ENCODE results near the gene OR14A2.

The OR14A2 gene

GRCh38 chr1:247748041-247748440 is at the start of gene OR14A2:
Gene OR14A2, minus strand, starts transcription at chr1:247748141.
- TF ChIP-seq, protein P1, sequence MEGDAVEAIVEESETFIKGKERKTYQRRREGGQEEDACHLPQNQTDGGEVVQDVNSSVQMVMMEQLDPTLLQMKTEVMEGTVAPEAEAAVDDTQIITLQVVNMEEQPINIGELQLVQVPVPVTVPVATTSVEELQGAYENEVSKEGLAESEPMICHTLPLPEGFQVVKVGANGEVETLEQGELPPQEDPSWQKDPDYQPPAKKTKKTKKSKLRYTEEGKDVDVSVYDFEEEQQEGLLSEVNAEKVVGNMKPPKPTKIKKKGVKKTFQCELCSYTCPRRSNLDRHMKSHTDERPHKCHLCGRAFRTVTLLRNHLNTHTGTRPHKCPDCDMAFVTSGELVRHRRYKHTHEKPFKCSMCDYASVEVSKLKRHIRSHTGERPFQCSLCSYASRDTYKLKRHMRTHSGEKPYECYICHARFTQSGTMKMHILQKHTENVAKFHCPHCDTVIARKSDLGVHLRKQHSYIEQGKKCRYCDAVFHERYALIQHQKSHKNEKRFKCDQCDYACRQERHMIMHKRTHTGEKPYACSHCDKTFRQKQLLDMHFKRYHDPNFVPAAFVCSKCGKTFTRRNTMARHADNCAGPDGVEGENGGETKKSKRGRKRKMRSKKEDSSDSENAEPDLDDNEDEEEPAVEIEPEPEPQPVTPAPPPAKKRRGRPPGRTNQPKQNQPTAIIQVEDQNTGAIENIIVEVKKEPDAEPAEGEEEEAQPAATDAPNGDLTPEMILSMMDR (IDR thresholded peaks at IDR 0.05) = no peak

GRCh38 chr1:247797518-247797917 is 49.6 kb upstream of the OR14A2 start:
- TF ChIP-seq, protein P1 (IDR thresholded peaks at IDR 0.05) = no peak

DNA sequence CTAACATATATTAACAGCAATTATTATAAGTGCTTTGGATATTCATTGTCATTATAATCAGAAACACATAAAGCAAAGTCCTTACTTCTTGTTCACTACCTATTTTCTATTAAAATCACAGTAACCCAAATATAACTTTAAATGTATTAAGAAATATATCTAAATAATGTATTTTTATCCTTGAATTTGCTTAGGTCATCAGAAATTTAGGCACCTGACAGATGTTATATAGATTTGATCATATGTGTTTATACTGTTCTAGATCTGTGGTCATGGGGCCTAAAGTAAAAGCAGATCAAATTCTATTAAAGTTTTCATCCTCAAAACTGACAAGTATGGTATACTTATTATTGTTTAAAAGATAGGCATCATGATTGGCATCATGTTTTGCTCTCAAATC is 21.7 kb upstream of the OR14A2 start:
- TF ChIP-seq, protein P1 (IDR thresholded peaks at IDR 0.05) = no peak

DNA sequence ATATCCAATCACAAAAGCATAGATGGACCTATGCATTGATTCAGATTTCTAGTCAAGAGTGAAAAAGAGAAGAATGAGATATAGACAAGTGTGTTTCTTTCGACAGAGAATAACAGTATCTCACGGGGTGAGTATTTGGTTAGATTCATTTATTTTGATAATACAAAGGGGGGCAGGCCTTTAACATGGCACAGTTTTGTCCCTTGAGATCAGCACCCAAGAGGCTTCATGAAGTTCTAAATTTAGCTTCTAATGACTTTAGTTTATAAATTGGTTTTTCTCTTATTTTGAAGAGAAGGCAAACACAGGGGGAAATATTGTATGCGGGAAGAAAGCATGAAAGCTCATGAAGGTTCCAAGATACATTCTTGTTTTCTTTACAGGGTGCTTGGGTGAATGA is 12.5 kb upstream of the OR14A2 start, which contains the start of gene OR1C1:
OR1C1 (minus strand) TSS at position 101 of the 400 bp plus-strand sequence. CDS start 2,150 bp downstream, outside the sequence.
- TF ChIP-seq, protein P1 (IDR thresholded peaks at IDR 0.05) = no peak

DNA sequence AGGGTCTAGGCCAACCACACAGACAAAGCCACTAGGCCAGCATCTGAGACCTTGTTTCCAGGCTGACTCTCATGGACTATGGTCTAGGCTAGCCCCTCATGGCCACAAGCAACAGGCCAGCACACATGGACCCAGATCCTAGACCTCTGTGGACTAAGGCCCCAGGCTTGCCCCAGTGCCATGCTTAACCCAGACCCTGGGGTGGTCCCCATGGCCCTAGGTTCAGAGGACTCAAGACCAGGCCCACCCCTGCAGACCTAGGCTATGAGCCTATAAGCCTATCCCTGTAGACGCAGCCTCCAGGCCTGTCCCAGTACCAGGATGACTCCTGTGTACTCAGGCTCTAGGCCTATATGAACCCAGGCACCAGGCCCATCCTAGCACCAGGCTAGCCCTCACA is 1.9 kb upstream of the OR14A2 start:
- TF ChIP-seq, protein P1 (IDR thresholded peaks at IDR 0.05) = no peak

- TF ChIP-seq, protein P1 (IDR thresholded peaks at IDR 0.05) = no peak
Observed at GRCh38 chr1:247747616-247748015, 325 bp downstream of the OR14A2 start.

DNA sequence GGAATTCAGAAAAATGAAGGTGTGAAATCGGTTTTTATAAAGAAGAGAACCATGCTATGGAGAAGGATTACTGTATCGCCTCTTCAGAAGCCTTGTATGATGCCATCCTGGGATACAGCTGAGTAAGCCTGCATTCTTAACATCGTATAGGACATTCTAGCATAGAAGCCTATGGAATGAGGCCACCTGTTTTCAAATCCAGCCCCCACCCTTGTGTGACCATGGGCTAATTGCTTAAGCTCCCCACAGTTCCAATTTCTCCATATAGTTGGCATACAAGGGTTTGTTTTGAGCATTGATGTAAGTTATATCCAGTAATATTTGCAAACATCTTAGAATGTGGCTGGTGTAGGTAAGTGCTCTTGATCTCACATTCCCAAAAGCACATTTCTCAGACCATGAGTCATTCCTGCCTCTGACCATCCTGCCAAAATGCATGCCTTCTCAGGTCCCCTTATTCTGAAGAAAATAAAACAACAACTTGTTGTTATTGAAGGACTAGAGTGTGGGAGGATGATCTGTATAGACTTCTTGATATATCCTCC is 1.5 kb downstream of the OR14A2 start:
- TF ChIP-seq, protein P1 (IDR thresholded peaks at IDR 0.05) = no peak

DNA sequence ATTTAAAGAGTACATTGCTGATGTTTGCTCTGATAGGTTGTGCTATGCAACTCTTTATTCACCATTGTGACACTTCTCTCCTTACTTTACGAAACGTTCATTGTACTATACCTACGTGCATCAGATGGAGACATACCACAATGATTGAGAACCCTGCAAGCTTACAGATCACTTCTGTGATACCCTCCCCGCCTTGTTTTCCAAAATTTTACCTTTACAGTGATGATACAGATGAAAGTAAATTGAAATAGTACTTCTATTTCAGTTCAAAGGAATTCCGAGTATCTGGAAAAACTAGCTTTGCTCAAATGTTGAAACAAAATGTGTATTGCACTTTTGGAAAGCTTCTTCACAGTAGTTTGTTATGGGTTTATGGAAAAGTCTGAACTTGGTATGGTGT is 6.2 kb downstream of the OR14A2 start:
- TF ChIP-seq, protein P1 (IDR thresholded peaks at IDR 0.05) = no peak
